Fibroblast of lung (primary cell): ENCODE measurements around the gene YPEL3.

Source experiments
- EZH2 ChIP-seq: IDR thresholded peaks from 2 replicates; pipeline ENCODE4 v1.5.1; 2012; ENCODE audit warnings: low read length, control low read depth, mild to moderate bottlenecking; ENCODE audit errors: missing control alignments
- TF ChIP-seq, protein P1 (sequence below), 2 donors: IDR thresholded peaks in 1 of 2; conservative IDR thresholded peaks in 1 of 2; 1 replicate in 1 of 2; 2 replicates in 1 of 2; pipeline ENCODE4 v1.5.1; 2011 to 2012; ENCODE audit warnings: low read length in 2 of 2, control low read depth in 1 of 2, inconsistent platforms in 1 of 2, low read depth in 1 of 2, mild to moderate bottlenecking in 1 of 2

GRCh38 chr16:30104090-30104489, 8.1 kb upstream of the YPEL3 start:
- TF ChIP-seq, protein P1, sequence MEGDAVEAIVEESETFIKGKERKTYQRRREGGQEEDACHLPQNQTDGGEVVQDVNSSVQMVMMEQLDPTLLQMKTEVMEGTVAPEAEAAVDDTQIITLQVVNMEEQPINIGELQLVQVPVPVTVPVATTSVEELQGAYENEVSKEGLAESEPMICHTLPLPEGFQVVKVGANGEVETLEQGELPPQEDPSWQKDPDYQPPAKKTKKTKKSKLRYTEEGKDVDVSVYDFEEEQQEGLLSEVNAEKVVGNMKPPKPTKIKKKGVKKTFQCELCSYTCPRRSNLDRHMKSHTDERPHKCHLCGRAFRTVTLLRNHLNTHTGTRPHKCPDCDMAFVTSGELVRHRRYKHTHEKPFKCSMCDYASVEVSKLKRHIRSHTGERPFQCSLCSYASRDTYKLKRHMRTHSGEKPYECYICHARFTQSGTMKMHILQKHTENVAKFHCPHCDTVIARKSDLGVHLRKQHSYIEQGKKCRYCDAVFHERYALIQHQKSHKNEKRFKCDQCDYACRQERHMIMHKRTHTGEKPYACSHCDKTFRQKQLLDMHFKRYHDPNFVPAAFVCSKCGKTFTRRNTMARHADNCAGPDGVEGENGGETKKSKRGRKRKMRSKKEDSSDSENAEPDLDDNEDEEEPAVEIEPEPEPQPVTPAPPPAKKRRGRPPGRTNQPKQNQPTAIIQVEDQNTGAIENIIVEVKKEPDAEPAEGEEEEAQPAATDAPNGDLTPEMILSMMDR (conservative IDR thresholded peaks at IDR 0.05 in 1 of 2, IDR thresholded peaks at IDR 0.05 in 1 of 2; ENCODE audit: low read depth in 1 of 2, low read length in 2 of 2) = no peak
- TF ChIP-seq EZH2 = no peak
